Astrocyte of the hippocampus (primary cell): ENCODE results near the gene MBOAT7.

Source experiments
- DNase-seq: peaks from one replicate; pipeline ENCODE4 v3.0.0; 2011; ENCODE audit warnings: low read depth, low spot score

MBOAT7 gene

DNA sequence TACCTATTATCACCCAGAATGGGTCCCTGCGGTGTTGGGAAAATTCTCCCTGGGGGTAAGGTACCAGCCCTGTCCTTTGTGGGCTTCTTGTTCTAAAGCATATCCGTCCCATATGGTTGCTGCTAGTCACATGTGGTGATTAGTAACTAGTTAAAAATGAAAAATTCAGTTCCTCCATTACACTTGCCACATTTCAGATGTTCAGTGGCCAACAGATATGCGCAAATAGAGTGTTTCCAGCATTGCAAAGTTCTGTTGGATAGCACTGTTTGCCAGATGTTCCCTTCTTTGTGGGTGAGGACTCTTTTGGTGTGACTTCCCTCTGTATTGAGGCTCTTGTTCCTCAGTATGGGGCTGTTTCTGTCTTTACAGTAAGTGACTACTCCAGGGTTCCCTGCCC lies 48.0 kb downstream of the MBOAT7 start:
- no peak for DNase-seq

GRCh38 chr19:54138489-54139256 lies 50.7 kb downstream of the MBOAT7 start:
- DNase-seq: peak; percentile 32

GRCh38 chr19:54137699-54138488 lies 51.5 kb downstream of the MBOAT7 start, which contains the start of gene CNOT3:
CNOT3 (plus strand) TSS chr19:54137762; CDS start chr19:54142979, 5,217 bp downstream.
- DNase-seq: peak; percentile 43

DNA sequence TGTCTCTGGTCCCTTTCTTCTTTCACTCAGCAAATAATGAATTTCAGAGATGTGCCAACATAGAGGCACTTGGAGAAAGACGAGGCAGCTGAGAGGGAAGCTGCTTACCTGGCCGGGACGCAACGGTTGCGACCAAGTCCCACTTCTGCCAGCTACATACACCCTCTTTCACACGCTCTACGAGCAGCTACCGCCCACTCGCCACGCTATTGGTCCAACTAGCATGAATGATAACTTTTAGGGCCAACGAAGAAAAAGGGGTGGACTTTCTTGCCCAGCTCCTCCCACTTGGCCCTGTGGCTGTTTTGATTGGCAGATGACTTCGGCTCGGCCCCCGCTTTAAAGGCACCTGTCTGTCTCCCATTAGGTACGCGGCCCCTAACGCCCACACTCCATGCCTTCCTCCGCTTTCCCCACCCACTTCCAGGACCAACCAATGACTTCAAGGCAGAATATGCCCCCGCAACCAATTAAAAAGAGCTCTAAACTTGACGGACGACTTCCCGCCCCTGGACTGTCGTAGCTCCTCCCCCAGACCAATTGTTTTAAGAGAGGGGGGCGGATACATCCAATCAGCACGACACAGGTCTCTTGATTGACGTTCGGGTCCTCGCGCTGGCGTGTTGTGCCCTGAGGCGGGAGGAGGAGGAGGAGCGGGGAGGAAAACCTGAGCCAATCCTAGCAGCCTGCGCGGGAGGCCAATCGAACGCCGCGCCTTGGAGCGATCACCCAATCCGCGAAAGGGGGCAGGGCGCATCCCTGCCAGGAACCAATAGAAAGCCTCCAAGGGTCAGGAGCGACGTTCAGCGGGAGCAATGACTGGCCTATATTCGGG lies 52.3 kb downstream of the MBOAT7 start:
- DNase-seq: peak; percentile 100

DNA sequence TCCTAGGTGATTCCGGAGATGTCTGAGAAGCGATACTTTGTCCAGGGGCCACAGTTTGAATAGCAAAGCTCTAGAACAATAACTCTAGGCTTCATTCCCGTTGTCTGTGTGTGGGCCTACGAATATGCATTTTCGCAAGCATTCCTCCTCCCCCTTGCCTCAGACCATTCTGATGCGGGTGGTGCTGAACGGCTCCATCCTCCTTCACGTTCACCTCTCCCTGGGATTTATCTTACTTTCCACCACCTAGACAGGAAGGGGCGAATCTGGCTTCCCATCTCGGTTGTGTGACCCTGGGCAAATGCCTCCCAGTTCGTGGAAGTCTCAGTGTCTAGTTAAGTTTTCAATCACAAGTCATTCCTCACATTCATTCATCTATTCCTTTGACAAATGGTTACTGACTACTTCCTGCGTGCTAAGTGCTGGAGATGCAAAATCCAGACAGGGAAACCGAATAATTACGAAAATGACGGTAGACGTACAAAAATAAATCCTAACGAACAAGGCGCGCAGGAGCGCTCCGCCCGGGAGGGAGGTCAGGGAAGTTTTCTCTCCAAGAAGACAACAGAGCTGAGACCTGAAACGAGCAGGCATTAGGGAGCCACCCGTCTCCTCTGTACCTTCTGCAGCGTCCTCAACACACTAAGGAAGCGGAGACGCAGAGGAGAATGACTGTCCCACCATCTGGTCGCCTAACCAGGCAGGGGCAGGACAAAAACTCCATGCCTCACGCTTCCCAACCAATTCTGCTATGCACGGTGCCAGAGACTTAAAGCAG lies 53.1 kb downstream of the MBOAT7 start:
- DNase-seq: no peak

- no peak for DNase-seq
Observed at GRCh38 chr19:54133957-54134590, 55.3 kb downstream of the MBOAT7 start.

DNA sequence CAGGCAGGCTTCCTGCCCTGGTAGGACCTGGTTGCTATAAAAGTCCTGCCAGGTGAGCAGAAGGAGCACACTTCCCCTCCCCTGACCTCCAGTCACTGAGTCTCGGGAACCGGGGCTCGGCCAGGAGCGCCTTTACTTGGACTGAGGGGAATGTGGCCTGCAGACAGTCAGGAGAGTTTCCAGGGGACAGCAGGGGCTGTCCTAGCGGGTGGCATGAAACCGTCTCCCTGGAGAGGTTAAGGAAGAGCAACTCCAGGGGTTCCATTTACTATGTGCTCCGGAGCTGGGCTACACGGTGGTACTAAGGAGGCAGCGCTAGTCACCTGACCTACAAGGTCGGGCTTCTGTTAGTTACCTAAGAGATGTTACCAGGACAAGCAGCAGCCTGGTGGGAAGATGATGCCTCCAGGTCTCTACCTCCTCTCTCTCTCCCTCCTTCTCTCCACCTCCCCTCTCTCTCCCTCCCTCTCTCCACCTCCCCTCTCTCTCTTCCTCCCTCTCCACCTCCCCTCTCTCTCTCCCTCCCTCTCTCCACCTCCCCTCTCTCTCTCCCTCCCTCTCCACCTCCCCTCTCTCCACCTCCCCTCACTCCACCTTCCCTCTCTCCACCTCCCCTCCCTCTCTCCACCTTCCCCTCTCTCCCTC lies 55.9 kb downstream of the MBOAT7 start:
- DNase-seq: peak; percentile 41

- no peak for DNase-seq
Observed at GRCh38 chr19:54129617-54129996, 59.8 kb downstream of the MBOAT7 start.

DNA sequence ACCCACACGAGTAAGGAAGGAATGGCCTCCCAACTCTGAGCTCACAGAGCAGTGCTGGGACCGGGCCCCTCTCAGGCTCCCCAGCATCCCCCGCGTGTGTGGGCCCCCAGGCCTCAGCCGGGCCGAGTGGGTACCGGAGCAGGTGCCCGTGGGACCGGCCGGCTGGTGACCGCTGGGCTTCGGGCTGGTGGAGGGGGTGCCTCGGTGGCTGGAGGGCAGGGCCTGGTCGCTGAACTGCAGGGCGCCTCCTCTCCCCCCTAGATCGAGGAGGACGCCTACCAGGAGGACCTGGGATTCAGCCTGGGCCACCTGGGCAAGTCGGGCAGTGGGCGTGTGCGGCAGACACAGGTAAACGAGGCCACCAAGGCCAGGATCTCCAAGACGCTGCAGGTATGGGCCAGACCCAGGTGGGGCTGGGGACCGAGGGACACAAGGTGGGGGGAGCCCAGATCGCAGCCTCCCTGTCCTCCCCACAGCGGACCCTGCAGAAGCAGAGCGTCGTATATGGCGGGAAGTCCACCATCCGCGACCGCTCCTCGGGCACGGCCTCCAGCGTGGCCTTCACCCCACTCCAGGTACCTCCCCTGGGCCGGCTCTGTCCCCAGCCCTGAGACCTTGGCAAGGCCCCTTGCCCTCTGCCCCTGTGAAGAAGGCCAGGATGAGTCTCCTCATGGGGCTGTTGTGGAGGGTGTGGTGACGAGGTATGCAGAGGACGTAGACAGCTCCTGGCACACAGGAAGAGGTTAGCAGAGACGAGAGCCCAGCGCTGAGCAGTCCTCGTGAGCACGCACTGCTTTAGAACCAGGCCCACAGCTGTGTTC lies 60.4 kb downstream of the MBOAT7 start:
- DNase-seq: no peak

DNA sequence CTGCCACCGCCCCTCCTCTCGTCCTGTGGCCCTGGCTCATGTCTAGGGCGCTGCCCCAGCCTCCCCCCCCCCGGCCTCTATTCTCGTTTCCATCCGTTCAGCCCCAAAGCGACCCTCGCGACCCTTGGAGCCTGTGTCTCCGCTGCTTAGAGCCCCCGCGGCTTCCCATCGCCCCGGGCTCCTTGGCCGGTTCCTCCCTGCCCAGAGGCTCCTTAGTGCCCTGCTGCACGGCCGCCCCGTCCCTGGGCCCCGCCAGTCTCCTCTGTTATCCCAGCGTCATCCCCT lies 61.0 kb downstream of the MBOAT7 start:
- no peak for DNase-seq

- DNase-seq: no peak
Observed at GRCh38 chr19:54127688-54128440, 61.5 kb downstream of the MBOAT7 start.

DNA sequence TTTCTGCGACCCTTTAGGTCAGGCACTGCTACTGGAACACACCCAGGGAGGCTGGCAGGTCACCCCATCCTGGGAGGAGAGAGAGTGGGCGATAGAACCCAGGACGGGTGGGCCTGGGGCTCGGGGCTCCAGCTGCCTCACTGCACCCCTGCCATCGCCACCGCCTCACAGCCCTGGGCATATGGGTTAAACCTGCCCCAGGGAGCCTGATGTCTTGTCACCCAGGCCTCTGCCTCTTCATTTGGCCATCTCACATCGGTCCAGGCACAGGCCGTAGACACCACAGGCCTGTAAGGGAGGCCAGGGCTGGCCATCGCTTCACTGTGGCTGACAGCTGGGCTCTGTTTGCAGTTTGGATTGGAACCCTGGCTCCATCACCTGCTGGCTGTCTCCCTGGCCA lies 63.7 kb downstream of the MBOAT7 start:
- no peak for DNase-seq

GRCh38 chr19:54124393-54124792 lies 65.0 kb downstream of the MBOAT7 start:
- DNase-seq: no peak

DNA sequence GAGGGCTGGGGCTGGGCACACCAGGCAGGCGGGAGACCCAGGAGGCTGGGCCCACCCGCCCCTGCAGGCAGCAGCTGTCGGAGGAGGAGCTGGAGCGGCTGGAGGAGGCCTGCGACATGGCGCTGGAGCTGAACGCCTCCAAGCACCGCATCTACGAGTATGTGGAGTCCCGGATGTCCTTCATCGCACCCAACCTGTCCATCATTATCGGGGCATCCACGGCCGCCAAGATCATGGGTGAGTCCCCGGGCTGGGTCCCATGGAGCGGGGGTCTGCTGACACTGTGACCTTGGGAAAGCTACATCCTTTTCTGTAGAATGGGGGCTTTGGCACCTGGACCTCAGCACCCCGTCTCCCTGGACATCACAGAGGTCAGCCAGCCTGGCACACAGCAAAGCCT lies 65.7 kb downstream of the MBOAT7 start:
- no peak for DNase-seq
